Measurements from ENCODE around the gene MAS1. TPM values are rescaled to one million over a fixed set of nuclear protein-coding genes. Genes with fewer than 3 reads are reported as not detected.

The MAS1 gene
- polyA plus RNA-seq, 1 donor, result 0.18 TPM

DNA sequence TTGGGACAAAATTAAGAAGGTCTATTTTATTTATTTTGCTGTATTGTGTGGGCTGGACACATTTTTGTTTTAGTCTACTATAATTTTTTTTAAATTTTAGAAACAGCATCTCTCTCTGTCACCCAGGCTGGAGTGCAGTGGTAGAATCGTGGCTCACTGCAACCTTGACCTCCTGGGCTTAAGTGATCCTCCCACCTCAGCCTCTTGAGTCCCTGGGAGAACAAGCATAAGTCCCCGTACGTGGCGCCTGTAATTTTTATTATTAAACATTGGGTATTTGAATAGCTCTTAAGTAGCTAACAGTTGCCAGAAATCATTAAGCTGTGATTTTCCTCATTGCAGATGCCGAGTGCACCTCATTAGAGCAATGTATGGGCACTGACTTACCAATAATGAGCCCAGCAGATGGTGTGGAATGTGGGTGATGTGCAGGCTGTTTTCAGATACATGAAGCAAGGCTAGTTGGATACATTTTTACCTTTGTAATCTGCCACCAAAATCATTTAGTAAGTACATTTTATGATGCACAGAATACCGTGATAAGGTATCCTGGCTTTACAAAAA, 10.3 kb upstream of the MAS1 start:
- DNase-seq (ENCODE audit: low read depth), result no peak

DNA sequence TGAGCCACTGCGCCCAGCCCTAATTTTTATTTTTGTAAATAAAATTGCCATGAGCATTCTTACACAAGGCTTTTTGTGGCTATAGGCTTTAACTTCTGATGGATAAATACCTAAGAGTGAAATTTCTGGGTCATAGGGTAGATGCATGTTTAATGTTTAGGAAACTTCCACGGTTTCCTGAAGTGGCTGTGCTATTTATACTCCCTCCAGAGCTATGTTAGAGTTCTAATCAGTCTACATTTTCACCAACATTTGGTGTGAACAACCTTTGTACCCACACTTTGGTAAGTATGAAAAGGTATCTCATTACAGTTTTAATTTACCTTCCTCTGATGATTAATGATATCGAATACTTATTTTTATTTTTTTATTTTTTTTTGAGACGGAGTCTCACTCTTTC, 6.1 kb upstream of the MAS1 start:
- no peak for DNase-seq (ENCODE audit: low read depth)

DNA sequence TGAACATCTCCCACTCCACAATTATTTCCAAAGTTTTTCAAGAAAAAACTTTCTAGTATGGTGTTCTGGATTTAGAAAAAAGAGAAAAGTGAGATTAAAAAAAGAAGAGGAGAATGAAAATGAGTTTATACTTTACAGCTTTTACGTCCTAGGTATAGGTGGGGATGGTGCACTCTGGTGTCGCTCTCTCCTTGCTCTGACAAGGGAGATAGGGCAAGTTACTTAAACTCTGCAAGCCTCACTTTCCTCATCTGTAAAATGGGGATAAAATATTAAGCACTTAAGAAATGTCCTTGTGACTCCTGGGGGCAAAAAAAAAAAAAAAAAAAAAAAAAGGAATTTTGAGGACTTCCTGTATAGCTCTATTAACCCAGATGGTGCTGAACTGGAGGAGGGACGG, 4.5 kb upstream of the MAS1 start:
- no peak for DNase-seq (ENCODE audit: low read depth)

DNA sequence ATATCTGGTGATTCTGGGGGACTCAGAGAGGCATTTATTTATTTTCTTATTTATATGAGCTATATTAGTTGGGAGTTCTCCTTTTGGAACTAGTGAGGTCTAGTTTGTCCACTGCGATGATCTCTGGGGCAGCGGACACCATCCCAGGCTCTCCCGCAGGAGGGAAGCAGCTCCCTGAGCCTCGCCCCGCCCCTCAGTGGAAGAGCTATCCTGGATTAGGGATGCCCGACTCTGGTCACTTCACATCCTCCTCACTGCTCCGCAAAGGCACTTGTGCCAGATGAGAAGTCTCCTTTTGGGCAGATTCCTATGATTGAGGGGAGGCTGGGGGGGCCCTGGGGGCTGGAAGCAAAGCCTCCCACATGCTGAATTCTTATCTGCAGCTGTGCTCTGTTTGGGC, 3.6 kb upstream of the MAS1 start:
- no peak for DNase-seq (ENCODE audit: low read depth)

DNA sequence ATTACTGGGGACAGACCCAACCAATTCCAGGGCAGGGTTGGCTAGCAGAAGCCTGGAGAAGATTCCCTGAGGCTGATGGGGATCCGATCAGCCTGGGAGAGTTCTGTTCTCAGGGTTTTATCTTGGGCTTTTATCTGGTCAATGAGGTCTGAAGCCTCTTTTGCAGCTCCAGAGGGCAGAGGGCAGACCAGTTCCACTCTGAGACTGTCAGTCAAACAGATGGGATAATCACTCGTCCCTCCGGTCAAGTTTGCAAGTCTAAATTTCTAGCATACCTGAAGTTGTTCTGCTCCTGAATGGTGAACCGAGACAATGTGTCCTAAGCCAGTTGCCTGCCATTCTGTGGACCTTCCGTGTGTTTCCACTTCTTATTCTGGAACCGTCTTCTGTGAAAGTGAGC, 3.0 kb upstream of the MAS1 start:
- no peak for DNase-seq (ENCODE audit: low read depth)

DNA sequence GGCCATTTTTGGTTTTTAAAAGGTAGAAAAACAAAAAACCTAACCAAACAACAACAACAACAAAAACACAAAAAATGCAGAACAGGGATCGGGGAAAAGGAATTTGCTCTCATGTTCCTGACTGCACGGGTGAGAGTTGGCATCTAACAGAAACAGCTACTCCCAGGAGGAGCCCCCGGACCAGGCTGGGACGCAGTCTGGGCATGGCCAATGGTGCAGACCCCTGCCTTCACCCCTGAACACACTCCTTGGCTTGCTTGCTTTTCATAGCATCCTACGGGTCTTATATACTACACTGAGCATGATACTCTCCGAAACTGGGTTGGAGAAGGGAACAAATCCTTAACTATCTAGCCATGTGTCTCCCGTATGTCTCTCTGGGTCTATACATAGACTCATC, 587 bp upstream of the MAS1 start:
- no peak for DNase-seq (ENCODE audit: low read depth)

DNA sequence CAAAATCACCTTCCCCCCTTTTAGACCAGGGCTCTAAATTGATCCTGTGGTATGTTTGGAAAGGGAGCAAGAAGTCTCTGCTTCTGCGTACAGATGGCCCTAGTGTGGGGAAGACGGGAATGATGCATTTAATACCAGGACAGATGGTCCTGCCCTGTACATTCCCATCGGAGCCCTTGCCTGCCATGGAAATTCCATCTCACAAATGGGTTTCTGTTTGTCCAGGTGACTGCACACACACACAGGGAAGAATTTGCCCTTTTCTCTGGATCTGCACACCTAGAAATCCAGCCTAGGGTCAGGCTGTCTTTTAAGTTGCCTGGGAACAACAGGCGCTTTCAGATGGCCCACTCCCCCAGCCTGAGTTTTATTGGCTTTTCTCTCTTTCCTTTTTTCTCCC, 1.3 kb downstream of the MAS1 start:
- DNase-seq (ENCODE audit: low read depth), result no peak

DNA sequence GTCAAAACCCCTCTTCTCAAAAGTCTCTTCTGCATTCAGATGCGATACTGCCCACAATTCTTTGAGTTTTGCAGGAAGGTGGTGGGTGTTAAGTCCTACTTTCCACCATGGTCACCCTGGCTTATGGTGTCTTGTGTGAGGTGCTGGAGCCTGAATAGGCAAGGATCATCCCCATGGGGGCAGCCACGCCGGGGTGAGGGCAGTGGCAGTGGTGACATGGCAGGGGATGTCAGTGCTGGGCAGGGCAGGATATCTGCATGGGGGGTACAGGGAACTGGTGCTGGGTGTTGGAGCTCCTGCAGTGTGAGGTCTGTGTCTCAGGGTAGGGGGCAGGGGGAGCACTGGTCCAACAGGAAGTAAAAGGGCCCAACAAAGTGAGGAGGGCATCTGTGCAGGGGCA, 2.3 kb downstream of the MAS1 start:
- DNase-seq (ENCODE audit: low read depth), result no peak

DNA sequence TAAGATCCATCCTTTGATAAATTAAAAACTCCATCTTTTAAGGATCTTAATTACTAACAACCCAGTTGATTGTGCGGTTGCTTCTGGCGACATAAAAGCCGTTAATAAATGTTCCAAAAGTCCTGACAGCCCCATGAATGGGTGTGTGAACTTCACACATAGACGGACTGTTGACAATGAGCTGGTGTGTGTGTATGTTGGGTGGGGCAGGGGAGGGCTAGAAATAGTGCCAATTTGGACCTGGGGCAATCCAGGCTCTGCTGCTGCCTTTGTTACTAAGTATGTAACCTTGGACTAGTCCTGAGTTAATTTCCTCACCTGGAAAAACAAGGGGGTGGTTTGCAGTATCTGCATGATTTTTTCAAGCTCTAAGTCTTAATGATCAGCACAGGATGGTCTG, 4.2 kb downstream of the MAS1 start:
- DNase-seq (ENCODE audit: low read depth), result no peak

DNA sequence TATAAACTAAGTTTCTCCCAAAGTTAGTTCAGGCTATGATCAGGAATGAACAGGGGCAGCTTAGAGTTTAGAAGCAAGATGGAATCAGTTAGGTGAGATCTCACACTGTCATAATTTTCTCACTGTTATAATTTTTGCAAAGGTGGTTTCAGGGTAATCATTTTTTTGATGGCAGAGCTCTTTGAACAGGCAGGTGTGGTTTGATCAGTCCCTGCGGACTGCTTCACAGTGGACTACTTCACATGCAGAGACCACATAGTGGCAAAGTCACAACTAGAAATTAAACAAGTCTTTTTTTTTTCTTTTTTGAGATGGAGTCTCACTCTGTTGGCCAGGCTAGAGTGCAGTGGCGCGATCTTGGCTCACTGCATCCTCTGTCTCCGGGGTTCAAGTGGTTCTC, 6.8 kb downstream of the MAS1 start:
- no peak for DNase-seq (ENCODE audit: low read depth)

DNA sequence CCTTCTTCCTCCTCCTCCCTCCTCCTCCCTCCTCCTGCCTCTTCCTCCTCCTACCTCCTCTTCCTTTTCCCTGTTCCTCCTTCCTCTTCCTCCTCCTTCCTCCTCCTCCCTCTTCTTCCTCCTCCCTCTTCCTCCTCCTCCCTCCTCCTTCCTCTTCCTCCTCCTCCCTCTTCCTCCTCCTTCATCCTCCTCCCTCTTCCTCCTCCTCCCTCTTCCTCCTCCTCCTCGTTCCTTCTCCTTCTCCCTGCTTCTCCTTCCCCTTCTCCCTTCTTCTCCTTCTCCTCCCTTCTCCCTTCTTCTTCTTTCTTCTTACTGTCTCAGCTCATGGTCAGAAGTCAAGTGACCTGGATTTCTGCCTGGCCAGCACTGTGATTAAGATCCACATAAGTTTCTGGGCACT, 7.7 kb downstream of the MAS1 start:
- DNase-seq (ENCODE audit: low read depth), result no peak

DNA sequence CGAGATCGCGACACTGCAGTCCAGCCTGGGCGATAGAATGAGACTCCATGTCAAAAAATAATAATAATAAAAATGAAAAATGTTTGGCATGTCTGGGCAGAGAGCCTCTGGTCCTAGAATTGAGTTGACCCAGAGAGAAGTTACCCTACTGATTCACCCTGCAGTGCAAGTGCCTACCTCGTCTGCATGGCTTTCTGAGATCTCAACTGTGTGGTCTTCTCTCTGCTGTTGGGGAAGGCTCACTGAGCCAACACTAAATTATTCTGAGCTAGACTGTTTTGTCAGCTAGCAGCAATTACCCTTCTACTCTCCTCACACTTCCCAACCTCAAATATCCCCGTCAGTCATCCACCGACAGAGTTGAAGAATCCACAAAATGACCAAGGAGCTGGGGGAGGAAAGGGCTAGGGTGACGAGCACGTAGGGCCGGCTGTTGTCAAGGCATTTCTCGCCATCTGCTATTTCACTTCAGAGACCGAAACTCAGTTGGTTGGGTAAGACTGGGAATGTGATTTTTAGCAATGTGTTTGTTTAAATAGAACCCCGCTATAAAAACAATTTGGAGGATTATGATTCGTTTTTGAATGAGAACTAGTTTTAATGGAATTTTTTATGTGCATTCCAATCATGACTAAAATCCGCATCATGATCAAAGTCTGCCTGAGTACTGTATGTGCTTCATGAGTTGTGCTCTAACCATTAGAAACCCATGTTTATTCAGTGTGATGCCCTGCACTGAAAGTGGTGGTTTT, 9.4 kb downstream of the MAS1 start:
- DNase-seq (ENCODE audit: low read depth), result no peak

DNA sequence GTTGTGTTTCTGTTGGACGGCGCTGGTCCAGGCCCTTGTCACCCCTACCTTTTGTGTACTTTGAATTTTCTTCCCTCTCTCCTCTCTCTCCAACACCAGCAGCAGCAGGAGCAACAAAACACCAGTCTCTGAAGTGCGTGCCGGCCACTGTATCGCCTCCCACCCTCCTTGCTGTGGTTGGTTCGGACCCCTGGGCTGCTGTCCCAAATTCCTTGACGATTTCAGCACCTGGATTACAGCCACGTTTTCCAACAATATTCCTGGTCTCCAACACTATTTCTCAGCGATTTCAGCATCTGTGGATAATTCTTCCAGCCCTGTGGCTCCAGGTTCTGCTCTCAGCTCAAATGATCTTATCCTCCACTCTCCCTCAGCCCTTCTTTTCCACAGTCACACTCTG, 11.8 kb downstream of the MAS1 start:
- peak; percentile 16 for DNase-seq (ENCODE audit: low read depth)

DNA sequence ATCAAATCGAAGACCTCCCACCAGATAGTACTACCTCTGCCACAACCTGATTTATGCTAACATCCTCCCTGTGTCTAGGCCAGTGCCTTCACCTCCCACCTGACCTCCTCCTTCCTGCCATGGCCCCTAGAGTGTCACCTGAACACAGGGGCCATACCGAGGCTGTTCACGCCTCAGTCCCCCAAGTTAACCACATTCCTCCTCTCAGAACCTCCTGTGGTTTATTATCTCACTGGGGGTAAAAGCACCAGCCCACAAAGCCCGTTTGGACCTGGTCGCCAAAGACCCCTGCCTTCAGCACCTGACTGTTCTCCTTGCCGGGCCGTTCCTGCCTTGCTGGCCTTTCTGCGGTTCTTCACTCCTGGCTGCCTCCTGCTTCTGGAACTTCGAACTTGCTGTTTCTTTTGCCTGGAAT, 13.7 kb downstream of the MAS1 start:
- DNase-seq (ENCODE audit: low read depth), result no peak

DNA sequence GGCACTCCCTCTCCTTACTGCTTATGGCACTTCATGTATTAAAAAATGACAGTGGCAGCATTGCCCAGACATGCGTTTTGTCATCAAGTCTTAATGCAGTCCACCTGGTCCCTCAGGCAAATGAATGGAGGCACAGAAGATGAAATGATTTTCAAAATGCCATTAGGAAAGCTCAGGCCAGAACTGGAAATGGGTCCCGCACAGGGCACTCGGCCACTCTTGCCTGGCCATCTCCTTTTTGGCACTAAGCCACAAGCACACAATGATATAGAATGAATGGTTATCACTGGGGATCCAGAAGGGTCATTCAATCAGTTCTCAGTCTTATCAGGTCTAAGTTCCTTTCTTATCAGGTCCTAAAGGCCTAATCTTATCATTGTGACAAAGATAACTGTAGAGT, 15.6 kb downstream of the MAS1 start:
- DNase-seq (ENCODE audit: low read depth), result no peak

DNA sequence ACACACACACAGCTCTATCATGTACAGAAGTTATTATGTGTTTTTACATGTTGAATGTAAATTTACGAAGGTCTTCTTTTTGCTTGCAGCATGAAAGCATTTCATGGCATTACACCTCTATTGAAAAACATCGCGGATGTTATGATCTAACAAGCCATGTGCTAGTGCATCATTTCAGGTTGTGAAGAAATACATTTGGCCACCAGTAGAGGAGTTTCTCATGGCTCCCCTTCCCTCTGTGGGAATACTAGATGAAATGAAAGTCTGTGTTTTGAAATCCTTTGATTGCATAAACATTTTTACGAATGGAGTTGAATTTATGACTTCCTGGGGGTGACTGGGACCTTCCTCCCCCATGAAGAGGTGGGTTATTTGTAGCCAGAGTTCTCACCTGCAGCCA, 17.7 kb downstream of the MAS1 start:
- no peak for DNase-seq (ENCODE audit: low read depth)

DNA sequence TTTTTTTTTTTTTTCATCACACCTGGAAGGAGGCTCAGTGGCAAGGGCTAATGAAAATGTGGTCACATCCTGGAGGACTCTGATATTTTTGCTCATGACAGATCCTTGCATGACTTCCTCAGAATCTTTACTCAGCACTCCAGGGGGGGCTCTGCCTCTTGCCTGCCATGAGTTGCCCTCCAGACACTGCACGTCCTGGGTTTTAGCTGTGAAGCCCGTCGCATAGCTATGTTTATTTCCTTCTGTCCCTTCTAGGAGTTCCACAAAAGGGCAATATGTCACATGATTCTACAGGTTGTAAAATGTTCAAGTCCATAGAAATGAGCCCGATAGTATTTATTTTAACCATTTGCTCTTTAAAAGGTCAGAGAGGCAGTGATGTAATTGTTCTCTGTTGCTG, 18.2 kb downstream of the MAS1 start:
- no peak for DNase-seq (ENCODE audit: low read depth)

DNA sequence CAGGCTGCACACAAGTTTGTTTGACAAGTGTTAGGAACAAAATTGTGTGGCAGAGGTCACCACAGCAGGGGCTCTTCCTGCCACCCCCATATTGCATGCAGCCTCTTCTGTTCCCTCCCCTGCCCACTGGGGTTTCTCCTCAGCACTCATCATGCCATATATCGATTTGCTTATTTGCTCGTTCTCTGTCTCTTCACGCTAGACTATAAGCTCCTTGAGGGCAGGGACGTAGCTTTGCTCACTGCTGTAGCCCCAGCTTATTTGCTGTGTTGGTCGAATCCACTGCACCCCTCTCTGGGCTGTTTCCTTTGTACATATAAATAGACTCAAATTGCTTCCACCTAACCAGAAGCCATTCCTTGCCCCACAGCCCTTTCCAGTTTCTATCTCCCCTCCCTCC, 19.6 kb downstream of the MAS1 start:
- no peak for DNase-seq (ENCODE audit: low read depth)

DNA sequence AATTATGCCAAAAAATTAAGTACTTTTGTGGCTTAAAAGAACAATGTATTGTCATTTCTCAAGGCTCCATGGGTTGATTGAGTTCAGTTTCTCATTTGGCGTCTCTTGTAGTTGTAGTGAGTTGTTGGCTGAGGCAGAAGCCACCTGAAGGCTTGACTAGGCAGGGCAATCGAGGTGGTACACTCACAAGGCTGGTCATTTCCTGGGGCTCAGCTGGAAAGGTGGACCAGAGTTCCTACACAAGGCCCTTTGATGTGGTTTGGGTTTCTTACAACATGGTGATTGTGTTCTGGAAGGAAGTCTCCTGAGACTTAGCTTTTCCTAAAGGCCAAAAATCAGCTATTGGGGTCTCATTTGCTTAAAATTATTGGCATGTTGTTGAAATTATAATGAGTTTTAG, 22.6 kb downstream of the MAS1 start:
- no peak for DNase-seq (ENCODE audit: low read depth)

DNA sequence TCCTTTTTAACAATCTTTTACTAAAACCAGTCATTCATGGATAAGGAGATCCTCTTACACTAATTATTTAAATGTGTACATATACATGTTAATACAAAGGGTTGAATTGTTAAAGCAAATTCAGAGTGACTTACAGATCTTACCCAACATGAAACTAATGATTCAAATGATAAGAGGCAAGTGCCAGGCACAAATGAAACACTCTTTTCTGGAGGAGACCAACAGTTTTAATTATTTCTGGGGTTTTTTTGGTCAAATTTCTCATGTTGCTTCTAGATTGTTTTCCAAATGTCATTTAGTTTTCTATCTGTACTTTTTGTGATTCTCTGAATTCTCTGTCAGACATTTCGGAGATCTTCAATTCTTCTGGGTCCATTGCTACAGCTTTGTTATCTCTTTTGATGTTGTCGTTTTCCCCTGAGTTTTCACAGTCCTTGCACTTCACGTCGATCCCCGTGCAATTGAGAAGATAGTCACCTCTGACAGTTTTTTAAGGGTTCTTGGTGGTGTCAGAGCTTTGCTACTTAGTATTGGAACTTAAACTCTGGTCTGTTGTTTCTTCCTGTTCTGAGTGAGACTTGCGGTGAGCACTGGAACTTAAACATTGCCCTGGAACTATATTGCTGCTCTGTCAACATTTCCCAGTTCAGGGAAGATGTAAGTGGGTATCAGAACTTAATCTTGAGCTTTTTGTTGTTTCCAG, 23.2 kb downstream of the MAS1 start:
- no peak for DNase-seq (ENCODE audit: low read depth)

DNA sequence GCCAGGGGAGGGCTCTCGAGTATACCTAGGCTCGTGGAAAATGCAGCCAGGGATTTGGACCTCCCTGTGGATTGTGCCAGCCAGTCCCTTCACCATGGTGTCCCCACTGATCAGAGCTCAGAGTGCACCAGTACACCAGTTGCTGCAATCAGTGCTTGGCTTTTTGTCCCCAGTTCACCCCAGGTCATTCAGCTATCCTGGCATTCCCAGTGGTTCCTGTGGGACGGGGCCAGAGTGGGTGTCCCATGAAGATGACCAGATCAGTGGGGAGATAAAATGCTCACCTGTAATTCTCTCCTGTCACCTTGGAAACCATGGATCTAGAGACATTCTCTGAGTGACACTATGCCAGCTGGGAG, 23.8 kb downstream of the MAS1 start:
- DNase-seq (ENCODE audit: low read depth), result no peak

DNA sequence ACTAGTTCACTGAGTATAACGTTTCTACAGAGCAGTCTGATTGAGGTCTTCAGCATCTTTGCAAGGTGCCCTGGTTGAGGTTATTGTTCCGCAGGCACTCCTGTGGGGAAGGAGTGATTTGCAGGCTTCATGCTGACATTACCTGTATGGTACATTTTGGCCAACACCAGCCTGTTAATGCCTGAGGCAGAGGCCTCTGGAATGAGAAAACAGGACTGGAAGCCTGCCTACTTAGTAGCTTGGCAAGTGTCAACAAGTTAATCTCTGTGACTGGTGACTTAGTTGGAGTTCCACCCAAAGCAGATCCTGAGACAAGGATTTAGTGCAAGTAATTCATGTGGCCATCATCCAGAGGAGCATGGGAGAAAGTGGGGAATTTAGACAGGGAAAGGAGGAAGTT, 24.6 kb downstream of the MAS1 start:
- no peak for DNase-seq (ENCODE audit: low read depth)

DNA sequence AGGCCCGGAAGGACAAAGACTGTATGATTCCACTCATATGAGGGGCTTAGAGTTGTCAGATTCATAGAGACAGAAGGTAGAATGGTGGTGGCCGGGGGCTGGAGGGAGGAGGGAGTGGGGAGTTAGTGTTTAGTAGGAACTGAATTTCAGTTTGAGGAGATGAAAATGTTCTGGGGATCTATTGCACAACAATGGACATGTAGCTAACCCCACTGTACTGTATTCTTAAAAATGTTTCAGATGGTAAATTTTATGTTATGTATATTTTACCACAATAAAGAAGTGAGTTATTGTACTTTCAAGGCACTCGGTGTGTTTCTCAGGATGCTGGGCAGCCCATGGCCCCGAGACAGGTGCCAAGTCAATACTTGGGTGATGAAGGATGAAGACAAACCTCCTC, 25.4 kb downstream of the MAS1 start:
- DNase-seq (ENCODE audit: low read depth), result no peak

DNA sequence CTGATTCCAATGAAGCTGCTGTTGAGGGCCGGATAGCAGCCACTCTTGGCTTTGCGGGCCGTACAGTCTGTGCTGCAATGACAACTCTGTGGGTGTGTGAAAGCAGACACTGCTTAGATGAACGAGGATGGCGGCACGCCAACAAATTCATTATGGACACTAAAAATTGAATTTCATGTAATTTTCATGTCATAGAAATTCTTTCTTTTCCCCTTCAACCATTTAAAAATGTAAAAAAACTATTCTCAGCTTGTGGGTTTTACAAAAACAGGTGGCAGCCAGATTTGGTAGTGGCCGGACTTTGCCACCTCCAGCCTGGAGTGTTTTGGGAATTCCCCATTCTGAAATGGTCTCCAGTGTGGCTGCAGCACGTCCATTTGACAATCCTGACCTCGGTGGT, 26.0 kb downstream of the MAS1 start:
- DNase-seq (ENCODE audit: low read depth), result no peak

All from forelimb muscle (tissue), 1 donor.